Vagina (tissue), 2 donors: ENCODE data around the gene MCM3AP.

ENCODE experiments used
- CTCF ChIP-seq, 3 experiments: fragments of 450-650 bp in 2 of 3; fragments of 200-600 bp in 1 of 3; sonication (generic) in 1 of 3; IDR thresholded peaks; one replicate each; pipeline ENCODE4 v1.5.1; 2017 to 2019; ENCODE audit warnings: antibody characterized with exemption in 3 of 3, mild to moderate bottlenecking in 2 of 3, moderate library complexity in 2 of 3
- POLR2AphosphoS5 ChIP-seq, 2 donors: sonication (generic); formaldehyde crosslinking; IDR thresholded peaks; one replicate each; pipeline ENCODE4 v1.9.0; 2017; ENCODE audit warnings: antibody characterized with exemption in 2 of 2, mild to moderate bottlenecking in 2 of 2, low read depth in 1 of 2; ENCODE audit not compliant: insufficient read depth in 1 of 2

- TF ChIP-seq CTCF (IDR thresholded peaks at IDR 0.05) (no peak), POLR2AphosphoS5 (IDR thresholded peaks at IDR 0.05; ENCODE audit: insufficient read depth in 1 of 2, low read depth in 1 of 2) (no peak)
Observed at GRCh38 chr21:46286648-46287002, 1.2 kb upstream of the MCM3AP start.
